H1 (cell line): ENCODE data around the gene CCDC24.
A peak's percentile ranks its signal among the peaks of the same experiment; 100 is the strongest.

Experiments
- ATF2 ChIP-seq: IDR thresholded peaks from 2 replicates; pipeline ENCODE4 v1.6.1; 2012; ENCODE audit warnings: low read length, inconsistent platforms
- BCL11A ChIP-seq, 2 experiments: IDR thresholded peaks; one replicate each; pipeline ENCODE4 v1.6.1; 2011; ENCODE audit warnings: low read depth in 2 of 2, low read length in 2 of 2, mild to moderate bottlenecking in 2 of 2
- CTCF ChIP-seq, 3 experiments: IDR thresholded peaks; 1 replicate in 2 of 3; 2 replicates in 1 of 3; pipeline versions ENCODE4 v1.5.1 to v1.6.1; 2011; ENCODE audit warnings: low read length in 3 of 3, mild to moderate bottlenecking in 3 of 3, inconsistent platforms in 2 of 3, low read depth in 1 of 3, moderate library complexity in 1 of 3; ENCODE audit not compliant: insufficient read depth in 1 of 3; ENCODE audit errors: control extremely low read depth in 1 of 3
- E2F6 ChIP-seq: IDR thresholded peaks from 2 replicates; pipeline ENCODE4 v1.6.1; 2012; ENCODE audit warnings: inconsistent platforms
- EP300 ChIP-seq, 2 experiments: IDR thresholded peaks; 1 replicate in 1 of 2; 2 replicates in 1 of 2; pipeline ENCODE4 v1.6.1; 2011 to 2012; ENCODE audit warnings: low read depth in 2 of 2, low read length in 2 of 2, mild to moderate bottlenecking in 2 of 2, borderline replicate concordance in 1 of 2, inconsistent platforms in 1 of 2, moderate library complexity in 1 of 2
- FOSL1 ChIP-seq: IDR thresholded peaks from 2 replicates; pipeline ENCODE4 v1.6.1; 2011; ENCODE audit warnings: mild to moderate bottlenecking, low read depth, low read length, moderate library complexity; ENCODE audit not compliant: insufficient read depth
- HDAC2 ChIP-seq, 2 experiments: fragments of 300-600 bp in 1 of 2; sonication (generic) in 1 of 2; IDR thresholded peaks; 2 replicates each; pipeline ENCODE4 v1.6.1; 2011 to 2012; ENCODE audit warnings: low read depth in 2 of 2, low read length in 2 of 2, mild to moderate bottlenecking in 2 of 2, moderate library complexity in 2 of 2, borderline replicate concordance in 1 of 2, inconsistent platforms in 1 of 2
- KDM1A ChIP-seq: fragments of 200-600, 300-600 bp; sonication (generic); IDR thresholded peaks from 2 replicates; pipeline ENCODE4 v1.7.1; 2016; ENCODE audit warnings: mild to moderate bottlenecking, low read length, borderline replicate concordance
- POLR2AphosphoS5 ChIP-seq: IDR thresholded peaks from 2 replicates; pipeline ENCODE4 v1.6.1; 2011; ENCODE audit warnings: low read depth, low read length
- RFX5 ChIP-seq: IDR thresholded peaks from 2 replicates; pipeline ENCODE4 v1.6.1; 2011; ENCODE audit warnings: low read depth, low read length, improper control_type of control experiment, borderline replicate concordance
- SUZ12 ChIP-seq: fragments of 200-600 bp; sonication (generic); IDR thresholded peaks from 2 replicates; pipeline ENCODE4 v1.6.1; 2012; ENCODE audit warnings: mild to moderate bottlenecking, inconsistent platforms, low read length, moderate library complexity, mixed read lengths
- ZNF274 ChIP-seq: IDR thresholded peaks from 2 replicates; pipeline ENCODE4 v1.7.0; 2012; ENCODE audit warnings: low read length, borderline replicate concordance; ENCODE audit errors: extremely low read depth

- TF ChIP-seq EP300 (IDR thresholded peaks at IDR 0.05; ENCODE audit: borderline replicate concordance in 1 of 2, low read depth in 2 of 2, low read length in 2 of 2), result no peak
- no peak for TF ChIP-seq E2F6
- no peak for TF ChIP-seq CTCF (IDR thresholded peaks at IDR 0.05; ENCODE audit: control extremely low read depth in 1 of 3, insufficient read depth in 1 of 3, low read depth in 1 of 3, low read length in 3 of 3)
- no peak for TF ChIP-seq SUZ12
- TF ChIP-seq HDAC2 (IDR thresholded peaks at IDR 0.05; ENCODE audit: borderline replicate concordance in 1 of 2, low read depth in 2 of 2, low read length in 2 of 2), result no peak
- no peak for TF ChIP-seq RFX5
- TF ChIP-seq POLR2AphosphoS5, result peak; percentile 45; the same call in 1 of the 2 replicates
- TF ChIP-seq BCL11A (IDR thresholded peaks at IDR 0.05; ENCODE audit: low read depth in 2 of 2, low read length in 2 of 2), result no peak
- no peak for TF ChIP-seq KDM1A
- TF ChIP-seq ZNF274, result no peak
- TF ChIP-seq ATF2, result no peak
- no peak for TF ChIP-seq FOSL1
Observed at GRCh38 chr1:44031252-44032169, 40.1 kb downstream of the CCDC24 start, which contains the start of gene SLC6A9.
